ENCODE results near the gene SPEM1. TPM values are rescaled to one million over a fixed set of nuclear protein-coding genes. Genes with fewer than 3 reads are reported as not detected.

Gene SPEM1
- total RNA-seq, 2 donors from 2014 or later: not detected

DNA sequence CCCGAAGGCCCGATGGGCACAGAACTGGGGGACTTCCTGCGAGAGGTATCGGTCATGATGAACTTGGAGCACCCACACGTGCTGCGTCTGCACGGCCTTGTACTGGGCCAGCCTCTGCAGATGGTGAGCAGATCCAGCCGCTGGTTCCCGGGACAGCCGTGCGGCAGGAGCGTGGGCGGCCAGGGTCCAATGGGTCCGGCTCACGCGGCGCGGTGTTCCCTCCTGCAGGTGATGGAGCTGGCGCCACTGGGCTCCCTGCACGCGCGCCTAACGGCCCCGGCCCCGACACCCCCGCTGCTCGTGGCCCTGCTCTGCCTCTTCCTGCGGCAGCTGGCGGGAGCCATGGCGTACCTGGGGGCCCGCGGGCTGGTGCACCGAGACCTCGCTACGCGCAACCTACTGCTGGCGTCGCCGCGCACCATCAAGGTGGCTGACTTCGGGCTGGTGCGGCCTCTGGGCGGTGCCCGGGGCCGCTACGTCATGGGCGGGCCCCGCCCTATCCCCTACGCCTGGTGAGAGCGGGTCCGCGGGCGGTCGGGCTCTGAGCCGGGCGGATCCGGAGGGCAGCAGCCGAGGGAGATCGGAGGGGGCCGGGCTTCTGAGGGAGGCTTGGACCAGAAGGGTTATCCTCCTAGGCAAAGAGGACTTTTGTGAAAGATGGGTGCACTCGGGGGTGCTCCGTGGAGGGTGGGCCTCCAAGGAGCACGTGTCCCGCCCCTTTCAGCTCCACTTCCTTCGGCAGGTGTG, 36.2 kb upstream of the SPEM1 start:
- WGBS, 2 donors: 48 to 87% methylated on average over 22 to 61 of the region's 65 CpGs
- intact Hi-C loops (cut with DNase I): no loop called here
- Histone ChIP-seq H3K36me3 (replicated peaks in 1 of 2; ENCODE audit: insufficient read depth in 1 of 2, low read depth in 2 of 2) (peaks cover 0 to under 1% of the 10 kb centered on the region in 2 donors), H3K4me1 (peaks cover 24% of the 10 kb centered on the region), H3K27me3 (no peaks in the 10 kb centered on the region), H3K27ac (no peak overlapping the region), H3K4me3 (no peak overlapping the region), H3K9me3 (no peaks in the 10 kb centered on the region)
- ATAC-seq: no peak
- no peak for DNase-seq
- no peak for TF ChIP-seq POLR2A (IDR thresholded peaks at IDR 0.05)
- TF ChIP-seq, protein P1, sequence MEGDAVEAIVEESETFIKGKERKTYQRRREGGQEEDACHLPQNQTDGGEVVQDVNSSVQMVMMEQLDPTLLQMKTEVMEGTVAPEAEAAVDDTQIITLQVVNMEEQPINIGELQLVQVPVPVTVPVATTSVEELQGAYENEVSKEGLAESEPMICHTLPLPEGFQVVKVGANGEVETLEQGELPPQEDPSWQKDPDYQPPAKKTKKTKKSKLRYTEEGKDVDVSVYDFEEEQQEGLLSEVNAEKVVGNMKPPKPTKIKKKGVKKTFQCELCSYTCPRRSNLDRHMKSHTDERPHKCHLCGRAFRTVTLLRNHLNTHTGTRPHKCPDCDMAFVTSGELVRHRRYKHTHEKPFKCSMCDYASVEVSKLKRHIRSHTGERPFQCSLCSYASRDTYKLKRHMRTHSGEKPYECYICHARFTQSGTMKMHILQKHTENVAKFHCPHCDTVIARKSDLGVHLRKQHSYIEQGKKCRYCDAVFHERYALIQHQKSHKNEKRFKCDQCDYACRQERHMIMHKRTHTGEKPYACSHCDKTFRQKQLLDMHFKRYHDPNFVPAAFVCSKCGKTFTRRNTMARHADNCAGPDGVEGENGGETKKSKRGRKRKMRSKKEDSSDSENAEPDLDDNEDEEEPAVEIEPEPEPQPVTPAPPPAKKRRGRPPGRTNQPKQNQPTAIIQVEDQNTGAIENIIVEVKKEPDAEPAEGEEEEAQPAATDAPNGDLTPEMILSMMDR (IDR thresholded peaks at IDR 0.05): no peak

DNA sequence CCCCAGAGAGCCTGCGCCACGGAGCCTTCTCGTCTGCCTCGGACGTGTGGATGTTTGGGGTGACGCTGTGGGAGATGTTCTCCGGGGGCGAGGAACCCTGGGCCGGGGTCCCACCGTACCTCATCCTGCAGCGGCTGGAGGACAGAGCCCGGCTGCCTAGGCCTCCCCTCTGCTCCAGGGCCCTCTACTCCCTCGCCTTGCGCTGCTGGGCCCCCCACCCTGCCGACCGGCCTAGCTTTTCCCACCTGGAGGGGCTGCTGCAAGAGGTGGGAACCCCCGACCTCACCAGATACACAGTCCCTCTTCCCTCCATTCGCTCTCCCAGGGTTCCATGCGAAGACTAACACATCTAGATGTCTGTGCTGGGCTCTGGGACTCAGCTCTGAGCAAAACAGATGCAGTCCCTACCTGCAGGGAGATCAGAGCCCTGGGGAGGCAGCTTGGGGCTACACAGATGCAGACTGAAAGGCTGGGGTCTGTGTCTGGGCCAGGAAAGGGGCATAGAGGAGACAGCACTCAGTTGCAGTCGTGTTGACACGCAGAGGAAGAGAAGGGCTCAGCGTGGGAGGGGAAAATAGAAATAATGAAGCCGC, 35.5 kb upstream of the SPEM1 start:
- intact Hi-C loops (cut with DNase I): no loop called here
- no peak for TF ChIP-seq POLR2A (IDR thresholded peaks at IDR 0.05)
- TF ChIP-seq, protein P1 (IDR thresholded peaks at IDR 0.05): no peak
- H3K36me3 ChIP-seq (replicated peaks in 1 of 2; ENCODE audit: insufficient read depth in 1 of 2, low read depth in 2 of 2): peaks cover 0 to 6% of the 10 kb centered on the region in 2 donors
- H3K4me1 ChIP-seq: peaks cover 24% of the 10 kb centered on the region
- H3K27ac ChIP-seq: no peak overlapping the region
- no peaks in the 10 kb centered on the region for H3K9me3 ChIP-seq
- no peak overlapping the region for H3K4me3 ChIP-seq
- WGBS, 2 donors: 88 to 90% methylated on average over 14 to 23 of the region's 23 CpGs
- no peaks in the 10 kb centered on the region for H3K27me3 ChIP-seq
- DNase-seq: no peak
- no peak for ATAC-seq

DNA sequence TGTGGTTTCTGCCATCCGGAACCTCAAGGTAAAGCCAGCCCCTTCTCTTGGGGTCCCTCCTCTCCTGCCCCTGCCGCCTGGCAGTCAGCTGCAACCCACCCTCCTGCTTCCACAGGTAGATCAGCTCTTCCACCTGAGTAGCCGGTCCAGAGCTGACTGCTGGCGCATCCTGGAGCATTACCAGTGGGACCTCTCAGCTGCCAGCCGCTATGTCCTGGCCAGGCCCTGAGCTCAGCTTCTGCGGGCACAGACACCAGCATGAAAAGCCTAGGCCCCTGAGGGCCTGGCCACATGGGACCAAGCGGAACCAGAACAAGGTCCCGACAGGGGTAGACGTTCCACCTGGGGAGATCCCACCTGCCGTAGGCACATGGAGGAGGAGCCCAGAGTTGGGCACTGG, 31.3 kb upstream of the SPEM1 start:
- Histone ChIP-seq H3K27me3 (no peaks in the 10 kb centered on the region), H3K4me1 (peaks cover 8% of the 10 kb centered on the region), H3K9me3 (no peaks in the 10 kb centered on the region), H3K4me3 (no peak overlapping the region), H3K27ac (no peak overlapping the region), H3K36me3 (replicated peaks in 1 of 2; ENCODE audit: insufficient read depth in 1 of 2, low read depth in 2 of 2) (peaks cover 0 to 6% of the 10 kb centered on the region in 2 donors)
- intact Hi-C loops (cut with DNase I): no loop called here
- WGBS, 2 donors: 89 to 96% methylated on average over 9 to 10 of the region's 10 CpGs
- DNase-seq (no peak), ATAC-seq (no peak)
- no peak for TF ChIP-seq POLR2A (IDR thresholded peaks at IDR 0.05)

DNA sequence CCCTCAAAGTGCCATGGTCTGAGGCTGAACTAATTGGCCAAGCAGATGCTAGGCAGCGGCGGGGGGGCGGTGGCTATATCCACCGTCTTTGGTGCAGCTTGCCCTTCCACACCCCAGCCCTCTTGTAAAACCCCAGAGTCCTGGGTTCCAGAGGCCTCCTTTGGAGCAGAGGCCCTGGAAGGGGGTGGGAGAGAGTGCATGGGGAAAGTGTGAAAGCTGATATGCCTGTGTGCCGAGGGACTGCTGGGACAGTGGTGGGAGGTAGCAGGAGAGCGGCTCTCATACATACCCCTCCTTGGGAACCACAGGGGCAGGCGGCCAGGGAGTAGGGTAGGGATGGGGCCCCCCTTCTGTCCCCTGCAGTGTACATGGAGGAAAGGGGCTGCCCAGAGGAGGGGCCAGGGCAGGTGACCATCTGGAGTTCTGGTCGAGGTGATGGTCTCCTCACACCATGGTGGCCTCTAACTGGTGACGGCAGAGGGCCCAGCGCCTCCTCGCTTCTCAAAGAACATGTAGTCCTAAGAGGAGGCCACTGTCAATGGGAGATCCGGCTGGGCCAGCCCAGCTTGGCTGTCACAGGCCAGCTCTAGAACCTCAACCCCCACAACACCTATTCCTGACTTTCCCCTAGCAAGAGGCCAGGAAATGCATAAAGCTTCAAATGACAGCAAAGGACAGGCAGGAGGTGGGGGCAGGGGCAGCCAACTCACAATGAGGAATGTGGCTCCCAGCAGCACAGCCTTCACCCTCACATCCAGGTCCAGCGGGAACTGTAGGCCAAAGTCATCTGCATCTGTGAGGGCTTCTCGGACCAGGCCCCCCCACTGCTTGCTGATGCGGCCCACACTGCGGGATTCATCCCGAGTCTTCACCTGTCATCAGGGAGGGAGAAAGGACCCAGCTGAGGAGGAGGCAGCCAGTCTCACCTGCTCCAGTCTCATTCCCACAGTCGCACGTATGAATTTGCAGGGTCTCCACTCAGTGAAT, 29.9 kb upstream of the SPEM1 start:
- Histone ChIP-seq H3K4me3 (no peak overlapping the region), H3K27me3 (no peaks in the 10 kb centered on the region), H3K36me3 (replicated peaks in 1 of 2; ENCODE audit: insufficient read depth in 1 of 2, low read depth in 2 of 2) (peaks cover 0 to 6% of the 10 kb centered on the region in 2 donors), H3K9me3 (no peaks in the 10 kb centered on the region), H3K27ac (no peak overlapping the region), H3K4me1 (peaks cover 19% of the 10 kb centered on the region)
- no peak for ATAC-seq
- 87 to 94% methylated on average over 10 to 19 of the region's 19 CpGs for WGBS, 2 donors
- intact Hi-C loops (cut with DNase I): no loop called here
- DNase-seq: no peak
- no peak for TF ChIP-seq POLR2A (IDR thresholded peaks at IDR 0.05)
- TF ChIP-seq, protein P1 (IDR thresholded peaks at IDR 0.05): no peak

DNA sequence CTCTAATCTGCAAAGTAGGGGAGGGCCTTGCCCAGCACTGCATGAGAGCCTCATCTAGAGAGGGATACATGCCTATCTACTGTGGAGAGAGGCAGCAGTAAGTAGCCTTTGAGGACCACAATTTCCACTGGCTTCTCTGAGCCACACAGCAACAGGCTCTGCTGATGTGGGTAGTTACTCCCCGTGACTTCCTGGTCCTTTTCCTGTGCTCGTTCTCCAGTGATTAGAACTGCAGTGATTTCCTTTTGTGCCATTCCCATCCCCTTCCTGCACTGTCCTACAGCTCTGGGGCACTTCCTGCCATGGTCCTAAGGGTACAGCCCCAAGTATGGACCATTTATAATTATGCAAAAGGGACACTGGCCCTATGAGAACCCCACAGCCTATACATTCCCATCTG, 28.8 kb upstream of the SPEM1 start:
- no peak for TF ChIP-seq POLR2A (IDR thresholded peaks at IDR 0.05)
- TF ChIP-seq, protein P1 (IDR thresholded peaks at IDR 0.05): no peak
- Histone ChIP-seq H3K4me1 (peaks cover 20% of the 10 kb centered on the region), H3K27ac (no peak overlapping the region), H3K9me3 (no peaks in the 10 kb centered on the region), H3K4me3 (no peak overlapping the region), H3K27me3 (no peaks in the 10 kb centered on the region), H3K36me3 (replicated peaks in 1 of 2; ENCODE audit: insufficient read depth in 1 of 2, low read depth in 2 of 2) (peaks cover 0 to 6% of the 10 kb centered on the region in 2 donors)
- whole genome bisulfite sequencing, 2 donors: 55 to 93% methylated on average over 2 of the region's 2 CpGs
- ATAC-seq (no peak), DNase-seq (no peak)
- intact Hi-C loops (cut with DNase I): no loop called here

Data from body of pancreas (tissue), 4 donors.